Transverse colon (tissue), 3 donors: Measurements from ENCODE around the gene SCART1.

Experiments used
- POLR2A ChIP-seq: fragments of 450-650 bp; IDR thresholded peaks from one replicate; pipeline ENCODE4 v1.6.1; 2016; ENCODE audit warnings: antibody characterized with exemption, mild to moderate bottlenecking, moderate library complexity
- TF ChIP-seq, protein P1 (sequence below), 5 experiments: fragments of 200-600 bp in 3 of 5; fragments of 450-650 bp in 2 of 5; sonication (generic) in 3 of 5; IDR thresholded peaks; 1 replicate in 2 of 5; 2 replicates in 3 of 5; pipeline ENCODE4 v1.5.1; 2016 to 2017; ENCODE audit warnings: antibody characterized with exemption in 5 of 5, inconsistent platforms in 3 of 5, mild to moderate bottlenecking in 2 of 5, moderate library complexity in 1 of 5

GRCh38 chr10:133442967-133443924 is 10.5 kb upstream of the SCART1 start:
- TF ChIP-seq, protein P1, sequence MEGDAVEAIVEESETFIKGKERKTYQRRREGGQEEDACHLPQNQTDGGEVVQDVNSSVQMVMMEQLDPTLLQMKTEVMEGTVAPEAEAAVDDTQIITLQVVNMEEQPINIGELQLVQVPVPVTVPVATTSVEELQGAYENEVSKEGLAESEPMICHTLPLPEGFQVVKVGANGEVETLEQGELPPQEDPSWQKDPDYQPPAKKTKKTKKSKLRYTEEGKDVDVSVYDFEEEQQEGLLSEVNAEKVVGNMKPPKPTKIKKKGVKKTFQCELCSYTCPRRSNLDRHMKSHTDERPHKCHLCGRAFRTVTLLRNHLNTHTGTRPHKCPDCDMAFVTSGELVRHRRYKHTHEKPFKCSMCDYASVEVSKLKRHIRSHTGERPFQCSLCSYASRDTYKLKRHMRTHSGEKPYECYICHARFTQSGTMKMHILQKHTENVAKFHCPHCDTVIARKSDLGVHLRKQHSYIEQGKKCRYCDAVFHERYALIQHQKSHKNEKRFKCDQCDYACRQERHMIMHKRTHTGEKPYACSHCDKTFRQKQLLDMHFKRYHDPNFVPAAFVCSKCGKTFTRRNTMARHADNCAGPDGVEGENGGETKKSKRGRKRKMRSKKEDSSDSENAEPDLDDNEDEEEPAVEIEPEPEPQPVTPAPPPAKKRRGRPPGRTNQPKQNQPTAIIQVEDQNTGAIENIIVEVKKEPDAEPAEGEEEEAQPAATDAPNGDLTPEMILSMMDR (IDR thresholded peaks at IDR 0.05) = no peak
- TF ChIP-seq POLR2A = no peak
